Astrocyte (in vitro differentiated cells and primary cell): Measurements from ENCODE around the gene SMIM9. TPM values are rescaled to one million over a fixed set of nuclear protein-coding genes. Genes with fewer than 3 reads are reported as not detected.

Experiments
- DNase-seq: peaks from one replicate; pipeline ENCODE4 v3.0.0-alpha.2; 2010; ENCODE audit warnings: low read depth
- FAIRE-seq: peaks from 2 replicates; lab custom pipeline; 2011; peaks lifted over from hg19 to GRCh38; lab: Jason Lieb, UNC
- H2AFZ ChIP-seq: 2 replicates; pipeline ENCODE4 v1.6.0; 2012; ENCODE audit warnings: low read depth, low read length, inconsistent platforms
- H3K27ac ChIP-seq: 2 replicates; pipeline ENCODE4 v1.5.1; 2011; ENCODE audit warnings: low read depth, low read length, inconsistent platforms
- H3K27me3 ChIP-seq: 2 replicates; pipeline ENCODE4 v1.6.0; 2011; ENCODE audit warnings: low read length, inconsistent platforms; ENCODE audit not compliant: insufficient read depth
- H3K36me3 ChIP-seq: 2 replicates; pipeline ENCODE4 v1.5.1; 2011; ENCODE audit warnings: low read length, inconsistent platforms; ENCODE audit not compliant: insufficient read depth
- H3K4me1 ChIP-seq: 2 replicates; pipeline ENCODE4 v1.5.1; 2011; ENCODE audit warnings: low read length, inconsistent platforms; ENCODE audit not compliant: insufficient read depth
- H3K4me2 ChIP-seq: 2 replicates; pipeline ENCODE4 v1.6.0; 2012; ENCODE audit warnings: low read length, inconsistent platforms
- H3K4me3 ChIP-seq: 2 replicates; pipeline ENCODE4 v1.5.1; 2011; ENCODE audit warnings: low read depth, mild to moderate bottlenecking, low read length, inconsistent platforms; ENCODE audit not compliant: insufficient read depth
- H3K79me2 ChIP-seq: 2 replicates; pipeline ENCODE4 v1.6.0; 2012; ENCODE audit warnings: mild to moderate bottlenecking, low read length, inconsistent platforms; ENCODE audit not compliant: insufficient read depth
- H3K9ac ChIP-seq: 2 replicates; pipeline ENCODE4 v1.6.0; 2012; ENCODE audit warnings: mild to moderate bottlenecking, low read length, inconsistent platforms
- H3K9me3 ChIP-seq: 2 replicates; pipeline ENCODE4 v1.5.1; 2012; ENCODE audit warnings: low read depth, mild to moderate bottlenecking, low read length, inconsistent platforms; ENCODE audit not compliant: insufficient read depth
- H4K20me1 ChIP-seq: 2 replicates; pipeline ENCODE4 v1.6.0; 2012; ENCODE audit warnings: low read length, inconsistent platforms; ENCODE audit not compliant: insufficient read depth
- H3K27ac Mint-ChIP-seq: one replicate; pipeline ENCODE4 v1.8.0; 2021; ENCODE audit warnings: mild to moderate bottlenecking, mixed read lengths; ENCODE audit not compliant: unreplicated experiment
- H3K27me3 Mint-ChIP-seq: one replicate; pipeline ENCODE4 v1.8.0; 2021; ENCODE audit warnings: low read depth, mixed read lengths; ENCODE audit not compliant: unreplicated experiment
- H3K36me3 Mint-ChIP-seq: one replicate; pipeline ENCODE4 v1.8.0; 2021; ENCODE audit warnings: low read depth, mixed read lengths; ENCODE audit not compliant: unreplicated experiment
- H3K4me1 Mint-ChIP-seq: one replicate; pipeline ENCODE4 v1.8.0; 2021; ENCODE audit warnings: low read depth, mixed read lengths; ENCODE audit not compliant: unreplicated experiment
- H3K4me3 Mint-ChIP-seq: one replicate; pipeline ENCODE4 v1.8.0; 2021; ENCODE audit warnings: mild to moderate bottlenecking, moderate library complexity, mixed read lengths; ENCODE audit not compliant: unreplicated experiment
- H3K9me3 Mint-ChIP-seq: one replicate; pipeline ENCODE4 v1.8.0; 2021; ENCODE audit warnings: mild to moderate bottlenecking, mixed read lengths; ENCODE audit not compliant: unreplicated experiment
- EZH2 ChIP-seq: IDR thresholded peaks from 2 replicates; pipeline ENCODE4 v1.6.1; 2012; ENCODE audit warnings: mild to moderate bottlenecking, low read length, inconsistent platforms; ENCODE audit not compliant: insufficient read depth
- total RNA-seq: library from RNA; stranded (reverse); gene quantifications from 2 replicates; pipeline ENCODE4 v1.2.1, GENCODE V29; 2021
- TF ChIP-seq, protein P1 (sequence below): IDR thresholded peaks from 2 replicates; pipeline ENCODE4 v1.5.1; 2011; ENCODE audit warnings: low read depth, mild to moderate bottlenecking, inconsistent platforms, low read length, moderate library complexity; ENCODE audit not compliant: insufficient read depth

The SMIM9 gene
- total RNA-seq, 1 donor from 2014 or later = not detected

DNA sequence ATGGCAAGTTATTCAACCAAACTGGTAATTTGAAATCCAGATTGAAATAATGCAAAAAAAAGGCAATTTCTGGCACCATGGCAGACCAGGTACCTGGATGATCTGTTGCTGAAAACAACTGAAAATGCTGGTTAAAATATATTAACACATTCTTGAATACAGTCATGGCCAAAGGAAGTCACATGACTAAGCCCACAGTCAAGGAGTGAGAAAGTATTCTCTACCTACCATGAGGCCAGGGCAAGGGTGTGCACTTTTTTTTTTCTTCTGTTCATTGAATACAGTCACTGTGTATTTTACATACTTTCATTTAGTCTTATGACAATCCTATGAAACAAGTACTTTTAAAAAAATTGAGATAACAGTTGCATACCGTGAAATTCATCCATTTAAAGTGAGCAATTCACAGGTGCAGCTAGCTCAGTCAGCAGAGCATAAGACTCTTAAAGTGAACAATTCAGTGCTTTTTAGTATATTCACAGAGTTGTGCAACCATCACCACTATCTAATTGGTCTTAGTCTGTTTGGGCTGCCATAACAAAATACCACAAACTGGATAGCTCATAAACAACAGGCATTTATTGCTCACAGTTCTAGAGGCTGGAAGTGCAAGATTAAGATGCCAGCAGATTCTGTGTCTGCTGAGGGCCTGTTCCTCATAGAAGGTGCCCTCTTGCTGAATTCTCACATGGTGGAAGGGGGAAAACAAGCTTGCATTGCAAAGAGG, 24.4 kb downstream of the SMIM9 start:
- Histone ChIP-seq H4K20me1 (no peaks in the 10 kb centered on the region), H3K4me1 (peaks cover 5% of the 10 kb centered on the region), H3K9ac (no peak overlapping the region), H3K4me2 (no peak overlapping the region), H3K27me3 (no peaks in the 10 kb centered on the region), H3K36me3 (no peaks in the 10 kb centered on the region), H3K79me2 (no peaks in the 10 kb centered on the region), H2AFZ (no peak overlapping the region), H3K27ac (no peak overlapping the region), H3K4me3 (no peak overlapping the region), H3K9me3 (no peaks in the 10 kb centered on the region)
- DNase-seq = no peak
- H3K36me3 Mint-ChIP-seq = no peaks in the 10 kb centered on the region
- peaks cover 6% of the 10 kb centered on the region for H3K9me3 Mint-ChIP-seq
- no peak for TF ChIP-seq EZH2
- TF ChIP-seq, protein P1, sequence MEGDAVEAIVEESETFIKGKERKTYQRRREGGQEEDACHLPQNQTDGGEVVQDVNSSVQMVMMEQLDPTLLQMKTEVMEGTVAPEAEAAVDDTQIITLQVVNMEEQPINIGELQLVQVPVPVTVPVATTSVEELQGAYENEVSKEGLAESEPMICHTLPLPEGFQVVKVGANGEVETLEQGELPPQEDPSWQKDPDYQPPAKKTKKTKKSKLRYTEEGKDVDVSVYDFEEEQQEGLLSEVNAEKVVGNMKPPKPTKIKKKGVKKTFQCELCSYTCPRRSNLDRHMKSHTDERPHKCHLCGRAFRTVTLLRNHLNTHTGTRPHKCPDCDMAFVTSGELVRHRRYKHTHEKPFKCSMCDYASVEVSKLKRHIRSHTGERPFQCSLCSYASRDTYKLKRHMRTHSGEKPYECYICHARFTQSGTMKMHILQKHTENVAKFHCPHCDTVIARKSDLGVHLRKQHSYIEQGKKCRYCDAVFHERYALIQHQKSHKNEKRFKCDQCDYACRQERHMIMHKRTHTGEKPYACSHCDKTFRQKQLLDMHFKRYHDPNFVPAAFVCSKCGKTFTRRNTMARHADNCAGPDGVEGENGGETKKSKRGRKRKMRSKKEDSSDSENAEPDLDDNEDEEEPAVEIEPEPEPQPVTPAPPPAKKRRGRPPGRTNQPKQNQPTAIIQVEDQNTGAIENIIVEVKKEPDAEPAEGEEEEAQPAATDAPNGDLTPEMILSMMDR = no peak
- H3K4me1 Mint-ChIP-seq = no peaks in the 10 kb centered on the region
- H3K4me3 Mint-ChIP-seq = no peak overlapping the region
- H3K27ac Mint-ChIP-seq = no peak overlapping the region
- H3K27me3 Mint-ChIP-seq = no peaks in the 10 kb centered on the region
- no peak for FAIRE-seq

DNA sequence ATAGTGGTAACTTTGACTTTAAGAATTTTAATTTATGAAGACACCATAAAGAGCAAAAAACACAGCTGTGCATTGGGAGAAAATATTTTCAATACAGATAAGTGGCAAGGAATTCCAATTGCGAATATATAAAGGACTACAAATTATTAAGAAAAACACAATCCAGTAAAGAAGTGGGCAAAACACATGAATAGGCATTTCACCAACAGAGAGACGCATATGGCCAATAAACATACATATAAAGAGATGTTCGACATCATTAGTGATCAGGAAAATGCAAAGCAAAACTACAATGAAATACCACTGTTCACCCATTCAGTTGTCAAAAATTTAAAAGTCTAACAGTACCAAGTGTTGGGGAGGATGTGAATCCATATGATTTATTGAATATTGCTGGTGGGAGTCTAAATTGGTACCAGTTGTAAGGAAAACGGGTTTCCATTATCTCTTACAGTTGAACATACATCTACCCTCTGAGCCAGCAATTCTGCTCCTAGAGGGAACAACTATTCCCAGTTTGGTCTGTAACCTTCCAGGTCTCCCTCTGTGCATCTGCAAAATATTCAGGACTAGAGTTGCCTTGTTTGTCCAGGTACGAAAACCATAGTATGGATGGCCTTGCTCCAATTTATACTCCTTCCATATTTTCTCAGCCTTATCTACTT, 27.5 kb downstream of the SMIM9 start:
- H3K4me1 ChIP-seq = peaks cover 5% of the 10 kb centered on the region
- H3K4me1 Mint-ChIP-seq = peaks cover 3% of the 10 kb centered on the region
- no peaks in the 10 kb centered on the region for H3K36me3 Mint-ChIP-seq
- peaks cover 6% of the 10 kb centered on the region for H3K9me3 Mint-ChIP-seq
- no peak overlapping the region for H3K27ac Mint-ChIP-seq
- H3K27me3 Mint-ChIP-seq = no peaks in the 10 kb centered on the region
- H3K27me3 ChIP-seq = no peaks in the 10 kb centered on the region
- H4K20me1 ChIP-seq = no peaks in the 10 kb centered on the region
- DNase-seq = no peak
- no peaks in the 10 kb centered on the region for H3K79me2 ChIP-seq
- H3K27ac ChIP-seq = no peak overlapping the region
- H3K9ac ChIP-seq = no peak overlapping the region
- no peak for TF ChIP-seq EZH2
- TF ChIP-seq, protein P1 = no peak
- H3K36me3 ChIP-seq = no peaks in the 10 kb centered on the region
- no peak overlapping the region for H3K4me3 ChIP-seq
- H3K4me3 Mint-ChIP-seq = no peak overlapping the region
- no peak for FAIRE-seq
- H3K4me2 ChIP-seq = no peak overlapping the region
- H2AFZ ChIP-seq = no peak overlapping the region
- no peaks in the 10 kb centered on the region for H3K9me3 ChIP-seq

DNA sequence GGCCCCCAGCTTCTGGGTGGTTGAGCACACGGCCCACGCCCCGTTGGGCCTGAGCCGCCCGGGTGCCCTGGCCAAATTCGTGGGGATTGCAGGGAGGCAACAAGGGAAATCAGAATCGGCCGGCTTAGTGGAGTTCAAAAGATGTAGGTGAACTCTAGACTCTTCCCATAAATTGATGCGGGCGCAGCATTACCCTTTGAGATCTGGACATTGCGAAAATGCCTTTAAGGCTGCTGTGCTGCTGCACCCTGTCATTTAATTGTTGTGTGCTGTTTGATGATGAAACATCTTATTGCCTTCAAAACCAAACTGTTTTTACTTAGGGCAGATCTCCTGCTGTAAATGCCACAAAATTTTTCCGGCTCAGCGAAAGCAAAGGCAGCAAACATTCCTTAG, 28.8 kb downstream of the SMIM9 start:
- no peaks in the 10 kb centered on the region for H4K20me1 ChIP-seq
- FAIRE-seq (peak; percentile 85), DNase-seq (peak; percentile 13)
- peak overlapping the region; percentile 75 for H2AFZ ChIP-seq
- Mint-ChIP-seq H3K4me3 (peak overlapping the region; percentile 82), H3K27me3 (no peaks in the 10 kb centered on the region), H3K9me3 (peaks cover 6% of the 10 kb centered on the region), H3K27ac (no peak overlapping the region), H3K36me3 (no peaks in the 10 kb centered on the region), H3K4me1 (peaks cover 3% of the 10 kb centered on the region)
- H3K27ac ChIP-seq = no peak overlapping the region
- H3K4me1 ChIP-seq = peaks cover 5% of the 10 kb centered on the region
- H3K27me3 ChIP-seq = no peaks in the 10 kb centered on the region
- peak overlapping the region; percentile 76 for H3K9ac ChIP-seq
- H3K4me2 ChIP-seq = peak overlapping the region; percentile 88
- no peaks in the 10 kb centered on the region for H3K36me3 ChIP-seq
- H3K4me3 ChIP-seq = peak overlapping the region; percentile 68
- no peaks in the 10 kb centered on the region for H3K9me3 ChIP-seq
- TF ChIP-seq, protein P1 = no peak
- TF ChIP-seq EZH2 = no peak
- no peaks in the 10 kb centered on the region for H3K79me2 ChIP-seq
